Fibroblast of pulmonary artery (primary cell): ENCODE data around the gene COL20A1.

Experiments
- DNase-seq: peaks from one replicate; pipeline ENCODE4 v3.0.0-alpha.2; 2010; ENCODE audit warnings: low read depth
- H3K4me3 ChIP-seq: replicated peaks from 2 replicates; pipeline ENCODE4 v1.5.1; 2011; ENCODE audit warnings: low read depth, mild to moderate bottlenecking, control low read depth, low read length, moderate library complexity
- CTCF ChIP-seq: IDR thresholded peaks from 2 replicates; pipeline ENCODE4 v1.5.1; 2011; ENCODE audit warnings: mild to moderate bottlenecking, control low read depth, low read length, inconsistent platforms; ENCODE audit errors: missing control alignments

COL20A1 gene

GRCh38 chr20:63314015-63314471, 21.1 kb downstream of the COL20A1 start:
- no peak for TF ChIP-seq CTCF
- no peak for DNase-seq
- no peak overlapping the region for H3K4me3 ChIP-seq

- no peak for DNase-seq
- no peak for TF ChIP-seq CTCF
- no peak overlapping the region for H3K4me3 ChIP-seq
Observed at GRCh38 chr20:63314566-63315239, 21.7 kb downstream of the COL20A1 start.

GRCh38 chr20:63315240-63315689, 22.3 kb downstream of the COL20A1 start:
- no peak overlapping the region for H3K4me3 ChIP-seq
- no peak for TF ChIP-seq CTCF
- no peak for DNase-seq

GRCh38 chr20:63315731-63316491, 22.9 kb downstream of the COL20A1 start:
- TF ChIP-seq CTCF: no peak
- no peak overlapping the region for H3K4me3 ChIP-seq
- DNase-seq: no peak

- H3K4me3 ChIP-seq: no peak overlapping the region
- no peak for TF ChIP-seq CTCF
- DNase-seq: no peak
Observed at GRCh38 chr20:63316502-63316921, 23.5 kb downstream of the COL20A1 start.

GRCh38 chr20:63317061-63317460, 24.1 kb downstream of the COL20A1 start:
- TF ChIP-seq CTCF: no peak
- no peak overlapping the region for H3K4me3 ChIP-seq
- no peak for DNase-seq
